ENCODE measurements around the gene MON2.
A peak's percentile ranks its signal among the peaks of the same experiment; 100 is the strongest.
"Not testable (repeated sequence)": the region's sequence is repeated elsewhere in the genome, so short reads cannot be mapped to it uniquely, and the experiment has no call there.

Gene MON2, protein sequence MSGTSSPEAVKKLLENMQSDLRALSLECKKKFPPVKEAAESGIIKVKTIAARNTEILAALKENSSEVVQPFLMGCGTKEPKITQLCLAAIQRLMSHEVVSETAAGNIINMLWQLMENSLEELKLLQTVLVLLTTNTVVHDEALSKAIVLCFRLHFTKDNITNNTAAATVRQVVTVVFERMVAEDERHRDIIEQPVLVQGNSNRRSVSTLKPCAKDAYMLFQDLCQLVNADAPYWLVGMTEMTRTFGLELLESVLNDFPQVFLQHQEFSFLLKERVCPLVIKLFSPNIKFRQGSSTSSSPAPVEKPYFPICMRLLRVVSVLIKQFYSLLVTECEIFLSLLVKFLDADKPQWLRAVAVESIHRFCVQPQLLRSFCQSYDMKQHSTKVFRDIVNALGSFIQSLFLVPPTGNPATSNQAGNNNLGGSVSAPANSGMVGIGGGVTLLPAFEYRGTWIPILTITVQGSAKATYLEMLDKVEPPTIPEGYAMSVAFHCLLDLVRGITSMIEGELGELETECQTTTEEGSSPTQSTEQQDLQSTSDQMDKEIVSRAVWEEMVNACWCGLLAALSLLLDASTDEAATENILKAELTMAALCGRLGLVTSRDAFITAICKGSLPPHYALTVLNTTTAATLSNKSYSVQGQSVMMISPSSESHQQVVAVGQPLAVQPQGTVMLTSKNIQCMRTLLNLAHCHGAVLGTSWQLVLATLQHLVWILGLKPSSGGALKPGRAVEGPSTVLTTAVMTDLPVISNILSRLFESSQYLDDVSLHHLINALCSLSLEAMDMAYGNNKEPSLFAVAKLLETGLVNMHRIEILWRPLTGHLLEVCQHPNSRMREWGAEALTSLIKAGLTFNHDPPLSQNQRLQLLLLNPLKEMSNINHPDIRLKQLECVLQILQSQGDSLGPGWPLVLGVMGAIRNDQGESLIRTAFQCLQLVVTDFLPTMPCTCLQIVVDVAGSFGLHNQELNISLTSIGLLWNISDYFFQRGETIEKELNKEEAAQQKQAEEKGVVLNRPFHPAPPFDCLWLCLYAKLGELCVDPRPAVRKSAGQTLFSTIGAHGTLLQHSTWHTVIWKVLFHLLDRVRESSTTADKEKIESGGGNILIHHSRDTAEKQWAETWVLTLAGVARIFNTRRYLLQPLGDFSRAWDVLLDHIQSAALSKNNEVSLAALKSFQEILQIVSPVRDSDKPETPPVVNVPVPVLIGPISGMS (N-terminal part only)

GRCh38 chr12:62466594-62467491 is at the start of gene MON2:
Gene MON2 (plus strand): TSS chr12:62466826. CDS start chr12:62467208, 382 bp downstream.
- DNase-seq: peak; percentile 74

GRCh38 chr12:62426089-62426488 is 40.5 kb upstream of the MON2 start:
- no peak for DNase-seq

DNA sequence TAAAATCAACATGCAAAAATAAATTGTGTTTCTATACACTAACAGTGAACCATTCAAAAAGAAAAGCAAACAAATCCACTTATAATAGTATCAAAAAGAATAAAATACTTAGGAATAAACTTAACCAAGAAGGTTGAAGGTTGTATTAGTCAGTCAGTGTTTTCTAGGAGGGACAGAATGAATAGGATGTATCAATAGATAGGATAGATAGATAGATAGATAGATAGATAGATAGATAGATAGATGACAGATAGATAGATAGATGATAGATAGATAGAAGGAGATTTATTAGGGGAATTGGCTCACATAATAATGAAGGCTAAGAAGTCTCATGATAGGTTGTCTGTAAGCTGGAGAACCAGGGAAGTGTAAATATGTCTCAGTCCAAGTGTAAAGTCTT is 37.2 kb upstream of the MON2 start:
- no peak for DNase-seq

GRCh38 chr12:62434494-62435302 is 31.9 kb upstream of the MON2 start:
- DNase-seq: no peak

- DNase-seq: peak; percentile 11
These were observed 31.1 kb upstream of the MON2 start for GRCh38 chr12:62435303-62436163.

DNA sequence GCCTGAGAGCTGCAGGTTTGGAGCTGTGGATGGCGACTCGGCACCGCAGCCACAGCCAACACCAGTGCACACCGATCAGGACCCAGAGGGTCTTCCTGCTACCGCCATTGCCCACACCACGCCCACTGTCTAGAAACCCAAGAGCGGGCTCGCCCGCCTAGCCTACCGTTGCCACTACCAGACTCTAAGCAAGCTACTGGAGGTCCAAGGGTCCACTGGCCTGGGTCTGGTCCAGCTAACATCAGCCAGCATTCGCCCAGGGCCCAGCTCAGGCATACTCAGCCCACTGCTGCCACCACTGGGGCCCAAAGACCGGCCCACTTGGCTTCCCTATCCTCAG is 30.5 kb upstream of the MON2 start:
- no peak for DNase-seq

- no peak for DNase-seq
These were observed 28.4 kb upstream of the MON2 start for GRCh38 chr12:62438098-62438692.

- no peak for DNase-seq
These were observed 19.7 kb upstream of the MON2 start for GRCh38 chr12:62446754-62447452.

DNA sequence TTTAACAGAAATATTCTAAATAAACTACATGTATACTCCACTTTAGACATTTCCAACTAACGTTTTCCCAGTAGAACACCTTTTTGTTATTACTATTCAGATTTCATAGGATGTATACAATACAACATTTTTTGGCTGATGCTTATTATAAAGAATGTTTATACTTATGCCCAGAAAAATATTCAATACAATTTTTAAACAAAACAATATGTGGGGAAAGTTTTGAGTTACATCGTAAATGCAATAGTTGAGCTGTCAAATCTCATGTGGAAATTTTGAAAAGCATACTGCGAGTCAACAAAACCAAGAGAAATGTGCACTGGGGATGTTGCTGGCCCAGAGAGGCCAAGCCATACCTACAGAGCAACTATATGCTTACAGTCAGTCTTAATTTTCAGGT is 18.2 kb upstream of the MON2 start:
- no peak for DNase-seq

DNA sequence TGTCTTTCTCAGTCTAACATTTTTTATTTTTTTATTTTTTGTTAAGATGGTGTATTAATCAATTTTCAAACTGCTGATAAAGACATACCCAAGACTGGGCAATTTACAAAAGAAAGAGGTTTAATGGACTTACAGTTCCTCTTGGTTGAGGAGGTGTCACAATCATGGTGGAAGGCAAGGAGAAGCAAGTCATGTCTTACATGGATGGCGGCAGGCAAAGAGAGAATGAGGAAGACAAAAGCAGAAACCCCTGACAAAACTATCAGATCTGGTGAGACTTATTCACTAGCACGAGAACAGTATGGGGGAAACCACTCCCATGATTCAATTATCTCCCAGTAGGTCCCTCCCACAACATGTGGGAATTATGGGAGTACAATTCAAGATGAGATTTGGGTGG is 11.2 kb upstream of the MON2 start:
- DNase-seq: not testable (repeated sequence)

DNA sequence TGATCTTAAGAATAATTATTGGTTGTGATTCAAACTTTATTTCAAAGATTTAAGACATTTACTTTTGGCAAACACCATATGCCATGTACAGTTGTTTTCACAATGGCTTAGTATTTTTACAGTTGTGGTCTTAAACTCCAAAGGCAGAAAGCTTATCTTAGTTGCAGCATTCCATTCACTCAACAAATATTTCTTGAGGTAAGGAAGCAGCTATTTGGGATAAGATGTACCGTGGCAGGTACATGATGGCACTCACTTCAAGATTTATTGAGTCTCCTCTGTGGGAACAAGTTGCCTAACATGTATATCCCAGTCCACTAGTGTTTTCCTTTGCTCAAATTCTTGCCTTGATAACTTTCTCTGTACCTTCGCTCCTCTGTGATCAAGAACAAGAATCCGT is 8.0 kb upstream of the MON2 start:
- DNase-seq: no peak

- DNase-seq: no peak
These were observed 6.7 kb upstream of the MON2 start for GRCh38 chr12:62459976-62460375.

DNA sequence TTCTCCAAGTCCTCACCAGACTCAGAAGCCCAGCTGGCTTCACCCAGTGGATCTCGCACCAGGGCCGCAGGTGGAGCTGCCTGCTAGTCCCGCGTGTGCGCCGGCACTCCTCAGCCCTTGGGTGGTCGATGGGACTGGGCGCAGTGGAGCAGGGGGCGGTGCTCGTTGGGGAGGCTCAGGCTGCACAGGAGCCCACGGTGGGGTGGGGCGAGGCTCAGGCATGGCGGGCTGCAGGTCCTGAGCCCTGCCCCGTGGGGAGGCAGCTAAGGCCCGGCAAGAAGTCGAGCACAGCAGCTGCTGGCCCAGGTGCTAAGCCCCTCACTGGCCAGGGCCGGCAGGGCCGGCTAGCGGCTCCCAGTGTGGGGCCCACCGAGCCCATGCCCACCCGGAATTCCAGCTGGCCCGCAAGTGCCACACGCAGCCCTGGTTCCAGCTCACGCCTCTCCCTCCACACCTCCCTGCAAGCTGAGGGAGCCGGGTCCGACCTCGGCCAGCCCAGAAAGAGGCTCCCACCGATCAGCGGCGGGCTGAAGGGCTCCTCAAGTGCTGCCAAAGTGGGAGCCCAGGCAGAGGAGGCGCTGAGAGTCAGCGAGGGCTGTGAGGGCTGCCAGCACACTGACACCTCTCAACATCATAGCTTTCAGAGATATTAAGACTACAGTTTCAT is 5.3 kb upstream of the MON2 start:
- DNase-seq: not testable (repeated sequence)

DNA sequence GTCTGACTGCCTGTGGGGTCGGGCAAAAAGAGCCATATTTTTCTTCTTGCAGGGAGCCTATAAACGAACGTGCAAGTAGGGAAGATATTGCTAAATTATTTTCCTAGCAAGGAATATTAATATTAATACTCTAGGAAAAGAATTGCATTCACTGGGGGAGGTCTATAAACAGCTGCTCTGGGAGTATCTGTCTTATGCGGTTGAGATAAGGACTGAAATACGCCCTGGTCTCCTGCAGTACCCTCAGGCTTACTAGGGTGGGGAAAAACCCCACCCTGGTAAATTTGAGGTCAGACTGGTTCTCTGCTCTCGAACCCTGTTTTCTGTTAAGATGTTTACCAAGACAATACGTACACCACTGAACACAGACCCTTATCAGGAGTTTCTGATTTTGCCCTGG is 3.4 kb upstream of the MON2 start:
- not testable (repeated sequence) for DNase-seq

- no peak for DNase-seq
These were observed 520 bp upstream of the MON2 start for GRCh38 chr12:62466018-62466593.

DNA sequence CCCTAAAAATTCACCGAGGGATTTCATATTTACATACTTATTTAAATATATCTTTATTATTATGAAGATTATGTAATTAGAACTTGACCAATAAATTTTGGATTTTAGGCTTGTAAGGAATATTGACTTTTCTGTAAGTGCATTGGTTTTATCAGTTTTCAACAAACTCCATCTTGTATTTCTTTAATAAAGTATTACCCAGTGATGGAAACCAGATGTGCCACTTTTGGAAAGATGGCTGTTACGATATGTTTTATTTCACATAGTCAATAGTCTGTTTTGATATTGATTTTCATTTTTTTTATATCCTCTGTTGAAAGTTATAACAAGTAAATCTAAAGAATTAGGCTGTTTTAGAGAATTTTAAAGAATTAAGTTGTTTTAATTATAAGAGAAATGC is 1.8 kb downstream of the MON2 start:
- DNase-seq: no peak

DNA sequence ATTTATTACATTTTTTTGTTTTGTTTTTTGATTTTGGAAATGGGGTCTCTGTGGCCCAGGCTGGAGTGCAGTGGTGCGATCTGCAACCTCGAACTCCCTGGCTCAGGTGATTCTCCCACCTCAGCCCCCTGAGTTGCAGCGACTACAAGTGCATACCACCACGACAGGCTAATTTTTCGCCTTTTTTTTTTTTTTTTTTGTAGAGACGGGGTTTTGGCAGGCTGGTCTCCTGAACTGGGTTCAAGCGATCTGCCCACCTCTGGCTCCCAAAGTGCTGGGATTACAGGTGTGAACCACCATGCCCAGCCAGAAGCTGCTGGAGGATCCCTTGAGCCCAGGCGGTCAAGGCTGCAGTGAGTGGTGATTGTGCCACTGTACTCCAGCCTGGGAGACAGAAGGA is 2.3 kb downstream of the MON2 start:
- no peak for DNase-seq

GRCh38 chr12:62469704-62470103 is 3.1 kb downstream of the MON2 start:
- no peak for DNase-seq

All from activated CD4-positive, alpha-beta T cell treated with anti-CD3 and anti-CD28 coated beads for 1 hour (primary cell).